Vein endothelial cell (primary cell): Measurements from ENCODE around the gene ATR. TPM values are rescaled to one million over a fixed set of nuclear protein-coding genes. Genes with fewer than 3 reads are reported as not detected.

Experiments
- small RNA-seq: library from RNA; depleted of rRNA; stranded (forward); fragments of <200 nt; gene quantifications from one replicate; pipeline ENCODE3, GENCODE V24; 2012
- total RNA-seq: library from RNA; depleted of rRNA; stranded (reverse); fragments of >200 nt; gene quantifications from 2 replicates; pipeline ENCODE4 v1.2.3, GENCODE V29; 2012

The ATR gene
- 21.2 and 30.0 TPM in 2 replicates for total RNA-seq

DNA sequence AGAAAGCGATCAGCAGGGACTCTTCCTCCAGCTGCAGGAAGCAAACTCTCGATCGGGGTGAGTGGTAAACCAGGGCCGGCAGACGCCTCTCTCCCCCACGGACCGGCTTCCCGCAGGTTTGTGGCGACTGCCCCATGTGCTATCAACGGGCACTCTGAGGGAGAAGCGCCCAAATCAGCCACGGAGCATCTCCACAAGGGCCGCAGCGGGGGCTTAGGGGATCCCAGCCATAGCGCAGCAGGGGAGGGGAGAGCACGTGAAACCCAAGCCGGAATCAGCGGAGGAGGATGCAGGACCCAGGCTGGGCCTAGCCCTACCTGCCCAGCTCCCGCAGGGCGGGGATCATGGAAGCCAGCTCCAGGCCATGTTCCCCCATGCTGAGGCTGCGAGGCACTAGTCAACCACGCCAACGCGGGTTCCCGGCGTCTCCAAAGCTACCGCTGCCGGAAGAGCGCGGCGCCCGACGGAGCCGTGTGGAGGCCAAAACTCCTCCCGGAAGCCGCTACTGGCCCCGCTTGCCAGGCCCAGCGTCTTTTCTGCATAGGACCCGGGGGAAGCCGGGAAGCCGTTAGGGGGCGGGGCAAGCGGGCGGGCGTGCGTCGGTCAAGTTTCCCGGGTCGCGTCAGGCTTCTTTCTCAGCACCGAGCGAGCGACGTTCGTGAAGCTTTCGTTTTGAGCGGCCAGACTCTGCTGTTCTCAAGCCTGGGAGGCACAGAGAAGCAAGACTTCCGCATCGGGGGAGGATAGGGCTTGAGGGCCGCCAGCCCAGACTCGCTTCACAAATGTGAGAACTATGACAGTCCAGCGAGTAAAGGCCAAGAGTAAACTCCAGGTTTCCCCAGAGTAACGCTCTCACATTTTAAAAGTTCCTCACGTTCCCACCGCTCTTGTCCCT, at the start of gene ATR:
ATR (minus strand) TSS at position 405 of the 895 bp plus-strand sequence; CDS start at position 376, 29 bp downstream.

DNA sequence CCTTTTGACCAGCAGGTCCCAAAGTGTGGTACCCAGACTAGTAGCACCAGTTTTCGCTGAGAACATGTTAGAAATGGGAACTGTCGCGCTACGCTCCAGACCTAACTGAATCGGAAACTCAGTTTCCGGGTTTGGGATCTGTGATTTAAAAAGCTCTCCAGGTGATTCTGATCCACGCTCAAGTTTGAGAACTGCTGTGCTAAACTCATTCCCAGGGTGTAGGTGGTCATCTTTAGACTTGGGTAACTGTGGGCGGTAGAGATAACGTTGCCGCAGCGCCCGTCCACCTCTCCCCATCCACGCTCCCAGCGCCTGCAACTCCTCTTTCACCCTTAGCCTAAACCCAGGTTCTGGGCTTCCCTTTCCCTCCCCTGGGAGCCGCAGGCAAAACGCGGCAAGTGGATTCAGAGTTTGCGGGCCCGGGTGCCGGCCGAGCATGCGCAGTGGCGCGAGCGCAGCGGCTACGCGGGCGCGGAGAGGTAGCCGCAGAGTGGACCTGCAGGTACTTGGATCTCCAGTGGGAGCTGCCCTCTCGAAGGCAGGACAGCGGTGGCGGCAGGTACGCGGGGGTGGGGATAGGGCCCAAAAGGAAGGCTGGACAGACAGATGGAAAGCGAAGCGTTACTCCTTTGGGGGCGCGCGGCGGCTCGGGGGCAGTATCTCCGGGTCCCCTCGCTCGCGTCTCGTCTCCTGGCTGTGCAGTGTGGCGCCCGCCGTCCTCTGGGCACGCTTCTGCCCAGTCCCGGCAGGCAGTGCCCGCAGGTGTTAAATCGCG, 17.6 kb upstream of the ATR start, which contains the start of gene PLS1:
PLS1 (plus strand) TSS at position 443 of the 775 bp plus-strand sequence. CDS start 67,845 bp downstream, outside the sequence.

DNA sequence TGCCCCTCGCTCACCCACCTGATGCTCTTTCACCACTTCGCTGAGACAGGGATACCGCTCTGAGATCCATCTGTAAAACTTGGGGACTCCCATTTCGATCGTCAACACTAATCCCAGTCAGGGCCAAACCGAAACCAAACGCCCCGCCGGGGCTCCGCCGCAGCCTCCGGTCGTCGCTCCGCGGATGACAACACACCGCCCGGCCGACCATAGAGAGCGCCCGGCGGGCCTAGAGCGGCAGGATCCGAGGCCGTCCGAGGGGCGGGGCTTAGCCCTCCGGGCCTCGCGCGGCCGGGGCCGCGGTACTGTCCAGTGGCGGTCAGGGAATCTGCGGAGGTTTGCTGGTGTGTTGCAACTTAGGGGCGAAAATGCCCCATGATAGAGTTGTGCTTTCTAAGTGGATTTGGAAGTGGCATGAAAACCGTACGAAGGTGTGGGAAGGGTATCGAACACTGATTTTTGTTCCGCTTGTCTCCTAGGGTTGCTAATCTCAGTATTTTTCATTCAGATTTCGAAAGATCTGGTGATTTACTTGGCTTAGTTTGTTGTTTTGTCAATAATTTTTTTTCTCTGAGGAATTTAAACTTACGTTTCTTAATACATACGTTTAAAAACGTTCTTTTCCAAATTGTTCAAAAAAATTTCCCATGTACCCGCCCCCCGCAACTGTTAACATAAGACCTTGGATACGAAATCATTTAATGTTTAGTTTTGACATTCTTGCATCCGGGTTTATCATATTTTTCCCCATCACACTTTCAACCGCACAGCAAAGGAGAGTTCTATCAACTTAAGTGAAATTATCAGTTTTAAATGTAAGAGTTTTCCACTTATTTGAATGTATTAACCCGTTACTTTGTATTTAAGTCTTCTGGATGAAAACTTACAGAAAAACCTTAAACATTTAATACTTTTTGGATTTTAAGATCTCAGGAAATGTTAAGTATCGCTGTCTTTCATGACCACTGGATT, 130.4 kb downstream of the ATR start, which contains the start of gene XRN1:
XRN1 (minus strand) TSS at position 186 of the 972 bp plus-strand sequence; CDS start at position 93, 93 bp downstream.

Small RNAs within 50 kb of the gene (small RNA-seq; reads per million reads assigned to genes)
- gene RNA5SP143: 0.19 reads per million
- 0.19 reads per million for gene RNU1-100P
- gene RNU6-1294P: not detected

Other genes starting within 250 kb of the ATR start
- 36.9 and 43.1 TPM in 2 replicates for gene XRN1, start 130.7 kb downstream of the ATR start, total RNA-seq
- gene PLS1, start 17.7 kb upstream of the ATR start, total RNA-seq: 0.38 and 1.3 TPM in 2 replicates
- gene TRPC1, start 145.3 kb upstream of the ATR start, total RNA-seq: 8.1 and 10.1 TPM in 2 replicates